Renal pelvis (tissue), 4 donors: ENCODE measurements around the gene UBFD1. TPM values are rescaled to one million over a fixed set of nuclear protein-coding genes. Genes with fewer than 3 reads are reported as not detected.
"Not testable (repeated sequence)": the region's sequence is repeated elsewhere in the genome, so short reads cannot be mapped to it uniquely, and the experiment has no call there.

Experiments used
- DNase-seq: peaks from one replicate; pipeline ENCODE4 v3.0.0-alpha.2; 2013
- polyA plus RNA-seq, 3 donors: library from polyadenylated mRNA; unstranded; fragments of 120-200 nt; gene quantifications; one replicate each; pipeline ENCODE4 v1.2.1, GENCODE V29; 2013; ENCODE audit not compliant: insufficient read length in 3 of 3

Gene UBFD1
- polyA plus RNA-seq, 3 donors = 69.8 to 82.7 (median 77.6) TPM

DNA sequence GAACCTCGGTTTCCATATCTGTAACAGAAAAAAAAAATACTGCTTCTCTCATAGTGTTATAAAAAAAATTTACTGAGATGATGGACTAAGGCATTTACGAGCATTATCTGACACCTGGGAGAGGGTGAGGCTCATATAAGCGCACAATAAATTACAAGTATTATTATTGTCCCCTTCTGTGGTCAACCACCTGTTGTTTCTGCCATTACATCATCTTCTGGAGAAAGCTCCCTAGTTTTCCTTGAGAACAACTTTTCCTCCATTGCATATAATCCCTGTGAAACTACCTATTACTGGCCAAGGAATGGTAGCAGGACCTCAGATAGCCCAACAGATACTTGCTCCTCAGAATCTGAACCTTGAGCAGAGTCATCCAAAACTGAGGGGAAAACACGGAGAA is 35.6 kb upstream of the UBFD1 start:
- no peak for DNase-seq

- DNase-seq = no peak
Measured at GRCh38 chr16:23523321-23523720, 34.2 kb upstream of the UBFD1 start.

DNA sequence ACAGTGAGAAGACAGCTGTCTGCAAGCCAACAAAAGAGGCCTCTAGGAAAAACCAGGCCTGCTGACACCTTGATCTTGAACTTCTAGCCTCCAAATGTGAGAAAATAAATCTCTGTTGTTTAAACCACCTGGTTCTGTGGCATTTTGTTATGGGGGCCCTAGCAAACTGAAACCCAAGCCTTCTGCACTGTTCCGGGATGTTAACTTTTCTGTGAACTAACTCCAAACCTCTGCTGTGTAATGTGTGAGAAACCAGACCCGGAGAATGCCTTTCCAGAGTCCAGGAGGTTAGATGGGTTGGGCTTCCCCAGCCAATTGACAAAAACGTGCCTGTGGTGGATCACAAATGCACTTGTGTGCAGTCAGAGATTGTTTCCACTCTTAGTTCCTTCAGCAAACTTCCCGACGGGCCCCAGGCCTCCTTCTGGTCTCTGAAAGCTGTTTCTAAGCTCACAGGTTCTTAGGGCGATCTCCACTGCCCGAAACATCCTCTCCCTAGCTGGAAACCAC is 33.6 kb upstream of the UBFD1 start:
- DNase-seq = no peak

GRCh38 chr16:23524886-23525285 is 32.6 kb upstream of the UBFD1 start:
- DNase-seq = no peak

DNA sequence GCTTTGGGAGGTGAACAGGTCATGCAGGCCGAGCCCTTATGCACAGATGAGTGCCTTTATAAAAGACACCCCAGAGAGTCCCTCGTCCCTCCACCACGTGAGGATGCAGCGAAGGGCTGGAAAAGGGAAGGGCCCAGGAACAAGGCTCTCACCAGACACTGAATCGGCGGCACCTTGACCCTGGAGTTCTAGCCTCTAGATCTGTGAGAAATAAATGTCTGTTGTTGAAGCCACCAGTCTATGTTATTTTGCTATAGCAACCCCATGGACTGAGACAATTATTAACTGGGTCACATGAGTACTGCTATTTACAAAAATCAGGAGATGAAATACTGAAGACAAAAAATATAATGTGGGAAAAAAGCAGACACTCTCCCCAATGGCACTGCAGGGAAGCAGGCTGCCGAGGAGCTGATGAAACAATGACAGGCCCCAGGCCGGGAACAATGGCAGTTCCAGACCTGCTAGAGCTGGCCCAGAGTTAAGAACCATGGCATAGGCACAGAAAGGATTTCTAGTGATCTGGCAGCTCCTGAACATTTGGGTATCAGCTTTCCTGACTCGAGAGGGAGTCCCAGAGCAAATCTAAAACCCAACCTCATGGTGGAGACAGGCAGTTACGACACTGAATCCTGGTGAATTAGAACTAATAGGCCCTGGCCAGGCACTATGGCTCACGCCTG is 29.4 kb upstream of the UBFD1 start:
- no peak for DNase-seq

DNA sequence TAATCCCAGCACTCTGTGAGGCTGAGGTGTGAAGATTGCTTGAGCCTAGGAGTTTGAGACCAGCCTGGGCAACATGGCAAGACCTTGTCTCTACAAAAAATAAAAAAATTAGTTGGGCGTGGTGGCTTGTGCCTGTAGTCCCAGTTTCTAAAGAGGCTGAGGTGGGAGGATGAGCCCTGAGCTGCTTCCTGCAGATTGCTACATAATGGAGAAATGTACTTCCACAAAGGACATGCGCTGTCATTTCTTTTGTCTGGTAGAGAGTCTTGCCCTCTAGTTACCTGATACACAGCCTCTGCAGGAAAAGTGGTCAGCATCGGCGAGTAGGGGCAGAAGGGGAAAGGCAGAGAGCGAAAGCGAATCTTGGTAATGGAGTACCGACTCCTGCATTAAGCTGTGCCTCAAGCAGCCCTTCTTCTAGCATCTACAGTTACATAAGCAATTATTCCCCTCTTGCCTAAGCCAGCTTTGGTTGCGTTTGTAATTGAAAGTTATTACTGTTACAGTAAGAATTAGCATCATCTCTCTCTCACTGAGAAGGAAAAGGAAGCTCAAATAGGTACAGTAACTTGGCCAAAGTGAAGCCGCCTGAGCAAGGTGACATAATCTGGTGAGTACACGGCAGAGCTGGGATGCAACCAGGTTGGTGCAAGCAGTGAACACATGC is 28.8 kb upstream of the UBFD1 start:
- DNase-seq = no peak

GRCh38 chr16:23530062-23530461 is 27.5 kb upstream of the UBFD1 start:
- no peak for DNase-seq

DNA sequence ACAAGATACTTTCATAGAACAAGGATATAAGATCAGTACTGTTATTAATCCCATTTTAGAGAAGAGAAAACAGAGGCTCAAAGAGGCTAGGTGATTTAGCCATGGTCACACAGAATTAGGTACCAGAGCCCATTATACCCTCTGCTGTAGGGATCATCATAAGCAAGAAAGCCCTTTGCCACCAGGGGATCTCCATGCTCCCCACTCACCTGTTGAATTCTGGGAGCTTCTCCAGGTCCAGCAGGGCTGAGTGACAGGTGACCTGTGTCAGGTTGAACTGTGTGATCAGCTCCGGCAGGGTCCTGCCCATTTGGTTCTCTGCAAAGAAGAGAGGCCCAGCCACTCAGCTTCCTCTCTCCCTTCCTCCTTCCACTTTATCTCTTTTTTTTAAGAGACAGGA is 25.1 kb upstream of the UBFD1 start:
- no peak for DNase-seq

DNA sequence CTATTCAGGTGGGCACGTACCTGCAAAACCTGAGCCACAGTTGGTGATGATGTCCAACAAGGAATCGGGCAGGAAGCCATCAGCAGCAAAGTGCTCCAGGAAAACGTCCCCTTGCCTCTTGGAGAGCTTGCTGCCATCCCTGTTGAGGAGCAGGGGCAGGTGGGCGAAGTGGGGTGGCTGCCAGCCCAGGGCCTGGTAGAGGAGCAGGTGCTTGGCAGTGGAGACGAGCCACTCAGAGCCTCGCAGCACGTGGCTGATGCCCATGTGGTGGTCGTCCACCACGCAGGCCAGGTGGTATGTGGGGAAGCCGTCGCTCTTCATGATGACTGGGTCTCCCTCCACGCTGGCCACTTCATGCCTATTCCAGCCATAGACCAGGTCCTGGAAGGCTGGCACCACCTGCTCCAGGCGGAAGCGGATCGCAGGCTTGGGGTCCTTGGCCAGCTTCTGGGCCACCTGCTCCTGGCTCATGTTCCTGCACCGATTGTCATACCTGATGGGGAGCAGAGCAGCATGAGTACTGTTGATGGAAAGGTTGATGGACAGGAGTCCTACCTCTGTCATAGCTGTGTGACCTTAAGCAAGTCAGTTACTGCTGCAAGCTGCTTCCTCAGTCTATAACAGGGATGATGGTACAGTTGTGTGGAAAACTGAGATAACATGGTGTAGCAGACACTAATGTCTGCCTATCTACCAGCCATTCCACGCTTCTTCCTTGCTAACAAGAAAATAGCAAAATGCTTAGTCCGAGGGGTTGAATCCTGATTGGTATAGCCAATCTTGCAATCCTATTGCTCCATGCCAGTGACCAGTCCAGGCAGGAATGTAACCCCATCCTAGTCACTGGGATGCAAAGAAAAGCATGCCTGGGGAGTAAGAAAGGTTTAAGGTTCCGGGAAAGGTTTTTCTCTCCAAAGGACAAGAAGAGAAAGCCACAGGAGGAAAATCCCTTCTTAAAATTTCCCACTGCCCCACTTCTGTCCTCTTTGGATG is 22.4 kb upstream of the UBFD1 start:
- no peak for DNase-seq

DNA sequence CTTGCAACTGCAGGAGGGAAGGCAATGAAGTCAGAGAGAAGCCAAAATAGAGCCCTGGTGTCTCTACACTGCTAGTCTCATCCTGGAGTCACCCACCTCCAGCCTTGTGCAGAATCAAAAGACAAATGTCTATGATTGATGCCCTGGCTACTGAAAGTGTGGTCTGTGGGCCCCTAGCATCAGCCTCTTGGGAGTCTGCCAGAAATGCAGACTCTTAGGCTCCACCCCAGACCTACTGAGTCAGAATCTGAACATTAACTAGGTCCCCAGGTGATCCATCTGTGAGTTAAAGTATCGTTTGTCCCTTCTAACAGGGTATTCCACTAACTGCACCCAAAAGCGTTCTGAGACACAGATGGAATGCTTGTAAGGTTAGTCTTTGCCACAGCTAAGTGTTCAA is 21.6 kb upstream of the UBFD1 start:
- DNase-seq = no peak

DNA sequence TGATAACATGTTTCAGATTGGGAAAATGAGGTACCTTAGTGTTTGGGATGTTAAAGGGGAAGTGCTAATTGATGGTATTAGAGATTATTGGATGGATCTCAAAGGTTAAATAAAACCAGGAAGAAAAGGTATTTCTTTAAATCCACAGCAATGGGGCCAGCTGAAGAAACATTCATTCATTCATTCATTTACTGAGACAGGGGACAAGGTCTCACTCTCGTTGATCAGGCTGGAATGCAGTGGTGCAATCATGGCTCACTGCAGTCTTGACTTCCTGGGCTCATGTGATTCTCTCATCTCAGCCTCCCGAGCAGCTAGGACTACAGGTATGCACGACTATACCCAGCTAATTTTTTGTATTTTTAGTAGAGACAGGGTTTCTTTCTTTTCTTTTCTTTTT is 20.1 kb upstream of the UBFD1 start:
- DNase-seq = no peak

DNA sequence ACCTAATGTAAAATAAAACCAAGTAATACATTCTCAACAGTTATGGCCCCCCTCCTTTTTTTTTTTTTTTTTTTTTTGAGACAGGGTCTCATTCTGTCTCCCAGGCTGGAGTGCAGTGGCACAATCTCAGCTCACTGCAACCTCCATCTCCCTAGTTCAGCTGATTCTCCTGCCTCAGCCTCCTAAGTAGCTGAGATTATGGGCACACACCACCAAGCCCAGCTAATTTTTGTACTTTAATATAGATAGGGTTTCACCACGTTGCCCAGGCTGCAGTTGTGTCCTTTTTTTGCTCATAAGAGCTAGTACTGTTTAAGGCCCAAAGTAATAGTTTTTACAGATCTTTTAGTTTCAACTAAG is 18.6 kb upstream of the UBFD1 start:
- no peak for DNase-seq

GRCh38 chr16:23539984-23540816 is 17.3 kb upstream of the UBFD1 start:
- DNase-seq = no peak

GRCh38 chr16:23540817-23541178 is 16.7 kb upstream of the UBFD1 start:
- DNase-seq = not testable (repeated sequence)

DNA sequence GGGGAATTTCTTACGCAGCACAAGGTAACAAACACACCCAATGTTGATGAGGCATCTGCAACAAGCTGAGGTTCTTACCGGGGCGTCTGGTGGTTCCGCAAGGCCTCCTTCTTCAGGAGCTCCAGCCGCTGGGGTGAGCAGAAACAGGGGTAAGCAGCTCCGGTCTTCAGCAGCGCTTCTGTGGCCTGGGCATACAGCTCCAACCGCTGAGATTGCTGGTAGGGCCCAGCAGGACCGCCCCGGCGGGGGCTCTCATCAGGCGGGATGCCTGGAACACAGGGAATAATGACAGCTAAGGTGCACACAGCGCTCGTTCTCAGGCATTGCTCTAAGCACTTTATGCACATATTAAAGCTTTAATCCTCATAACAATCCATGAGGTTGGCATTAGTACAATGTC is 13.1 kb upstream of the UBFD1 start:
- DNase-seq = no peak

DNA sequence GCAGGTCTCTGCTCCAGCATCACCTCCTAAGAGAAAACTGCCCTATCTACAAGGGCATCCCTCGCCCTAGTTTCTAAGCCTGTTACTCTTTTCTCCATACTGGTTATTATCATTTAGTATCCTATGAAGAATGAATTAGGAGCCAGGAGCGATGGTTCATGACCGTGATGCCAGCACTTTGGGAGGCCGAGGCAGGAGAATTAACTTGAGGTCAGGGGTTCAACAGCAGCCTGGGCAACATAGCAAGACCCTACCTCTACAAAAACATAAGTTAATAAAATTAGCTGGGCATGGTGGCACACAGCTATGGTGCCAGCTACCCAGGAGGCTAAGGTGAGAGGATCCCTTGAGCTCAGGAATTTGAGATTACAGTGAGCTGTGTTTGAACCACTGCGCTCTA is 7.6 kb upstream of the UBFD1 start:
- no peak for DNase-seq

GRCh38 chr16:23552161-23552560 is 5.4 kb upstream of the UBFD1 start:
- DNase-seq = no peak

DNA sequence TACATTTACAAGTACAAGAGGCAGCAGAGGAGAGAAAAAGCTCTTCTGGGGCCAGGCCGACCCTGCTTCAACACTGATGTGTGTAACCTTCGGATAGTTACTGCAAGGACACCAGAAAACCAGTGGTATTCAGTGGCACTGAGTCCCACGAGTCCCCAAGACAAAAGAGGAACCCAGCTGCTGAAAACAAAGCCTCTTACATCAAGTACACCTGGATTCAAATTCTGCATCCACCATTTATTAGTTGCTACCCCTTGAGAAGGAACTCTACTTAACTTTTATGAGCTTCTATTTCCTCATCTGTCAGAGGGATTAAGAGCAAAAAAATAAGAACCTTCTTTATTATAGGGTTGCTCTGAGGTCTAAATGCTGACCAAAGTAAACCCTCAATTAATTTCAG is 3.0 kb upstream of the UBFD1 start:
- DNase-seq = no peak

GRCh38 chr16:23557779-23558702 is 514 bp downstream of the UBFD1 start:
- DNase-seq = peak; percentile 4

- no peak for DNase-seq
Measured at GRCh38 chr16:23561586-23561985, 4.1 kb downstream of the UBFD1 start.

- no peak for DNase-seq
Measured at GRCh38 chr16:23562505-23562904, 5.0 kb downstream of the UBFD1 start.
